HEK293 (cell line): ENCODE data around the gene PARD3B.

ENCODE experiments used
- CTCF ChIA-PET: fragments of 350-600 bp; formaldehyde crosslinking; extraction: SDS; loops from one replicate; lab custom pipeline; 2021; ENCODE audit warnings: antibody characterized with exemption; lab: Yijun Ruan, JAX
- POLR2A ChIA-PET: fragments of 300-600 bp; formaldehyde crosslinking; extraction: SDS; loops from one replicate; lab custom pipeline; 2020; ENCODE audit warnings: antibody characterized with exemption, inconsistent platforms; lab: Yijun Ruan, JAX
- H3K27ac ChIP-seq: fragments of 200-500 bp; sonication (Bioruptor generic); 2 replicates; pipeline ENCODE4 v1.5.1; 2014; ENCODE audit warnings: low read depth, low read length, control low read depth, inconsistent platforms; ENCODE audit errors: extremely low read depth
- H3K36me3 ChIP-seq, 2 experiments: fragments of 200-500 bp in 1 of 2; sonication (Bioruptor generic) in 1 of 2; 1 replicate in 1 of 2; 2 replicates in 1 of 2; pipeline ENCODE4 v1.5.1; 2014 to 2017; ENCODE audit warnings: inconsistent platforms in 2 of 2, low read length in 2 of 2; ENCODE audit not compliant: control insufficient read depth in 2 of 2, insufficient read depth in 1 of 2
- H3K4me1 ChIP-seq: fragments of 200-500 bp; sonication (Bioruptor generic); 2 replicates; pipeline ENCODE4 v1.5.1; 2014; ENCODE audit warnings: mild to moderate bottlenecking, low read length, inconsistent platforms; ENCODE audit not compliant: control insufficient read depth, insufficient read depth
- H3K4me3 ChIP-seq: 2 replicates; pipeline ENCODE4 v1.5.1; 2011; ENCODE audit warnings: low read depth, mild to moderate bottlenecking, control low read depth, low read length, moderate library complexity
- H3K9me3 ChIP-seq: fragments of 200-500 bp; sonication (Bioruptor generic); 2 replicates; pipeline ENCODE4 v1.5.1; 2014; ENCODE audit warnings: low read depth, low read length, inconsistent platforms; ENCODE audit not compliant: control insufficient read depth, insufficient read depth
- BCL11A ChIP-seq: fragments of 450-650 bp; formaldehyde crosslinking; IDR thresholded peaks from 2 replicates; pipeline ENCODE4 v1.5.1; 2016; ENCODE audit warnings: low read depth, missing biosample characterization, missing genetic modification characterization
- GLI4 ChIP-seq: fragments of 450-650 bp; formaldehyde crosslinking; IDR thresholded peaks from 2 replicates; pipeline ENCODE4 v1.5.1; 2016; ENCODE audit warnings: missing biosample characterization, missing genetic modification characterization
- KLF10 ChIP-seq: fragments of 450-650 bp; IDR thresholded peaks from 2 replicates; pipeline ENCODE4 v1.5.1; 2018; ENCODE audit warnings: missing biosample characterization, mild to moderate bottlenecking, missing genetic modification characterization
- OSR2 ChIP-seq: fragments of 450-650 bp; formaldehyde crosslinking; IDR thresholded peaks from 2 replicates; pipeline ENCODE4 v1.5.1; 2016; ENCODE audit warnings: missing biosample characterization, missing genetic modification characterization
- SP7 ChIP-seq: fragments of 450-650 bp; formaldehyde crosslinking; IDR thresholded peaks from 2 replicates; pipeline ENCODE4 v1.5.1; 2016; ENCODE audit warnings: missing biosample characterization, missing genetic modification characterization
- ZBTB20 ChIP-seq: fragments of 450-650 bp; formaldehyde crosslinking; IDR thresholded peaks from 2 replicates; pipeline ENCODE4 v1.5.1; 2016; ENCODE audit warnings: missing biosample characterization, missing genetic modification characterization
- ZBTB48 ChIP-seq: fragments of 450-650 bp; formaldehyde crosslinking; IDR thresholded peaks from 2 replicates; pipeline ENCODE4 v1.5.1; 2016; ENCODE audit warnings: missing biosample characterization, missing genetic modification characterization
- ZNF112 ChIP-seq: fragments of 450-650 bp; formaldehyde crosslinking; IDR thresholded peaks from 2 replicates; pipeline ENCODE4 v1.5.0; 2017; ENCODE audit warnings: missing biosample characterization, missing genetic modification characterization
- ZNF140 ChIP-seq: fragments of 450-650 bp; formaldehyde crosslinking; IDR thresholded peaks from 2 replicates; pipeline ENCODE4 v1.5.1; 2016; ENCODE audit warnings: missing biosample characterization, missing genetic modification characterization
- ZNF16 ChIP-seq: fragments of 450-650 bp; formaldehyde crosslinking; IDR thresholded peaks from 2 replicates; pipeline ENCODE4 v1.5.1; 2016; ENCODE audit warnings: low read depth, missing biosample characterization, missing genetic modification characterization
- ZNF202 ChIP-seq: fragments of 450-650 bp; formaldehyde crosslinking; IDR thresholded peaks from 2 replicates; pipeline ENCODE4 v1.5.1; 2016; ENCODE audit warnings: missing biosample characterization, missing genetic modification characterization, borderline replicate concordance
- ZNF292 ChIP-seq: fragments of 450-650 bp; formaldehyde crosslinking; IDR thresholded peaks from 2 replicates; pipeline ENCODE4 v1.5.1; 2016; ENCODE audit warnings: low read depth, missing biosample characterization, missing genetic modification characterization, borderline replicate concordance
- ZNF513 ChIP-seq: fragments of 450-650 bp; IDR thresholded peaks from 2 replicates; pipeline ENCODE4 v1.5.1; 2018; ENCODE audit warnings: missing biosample characterization, missing genetic modification characterization
- ZNF549 ChIP-seq: fragments of 450-650 bp; IDR thresholded peaks from 2 replicates; pipeline ENCODE4 v1.5.1; 2018; ENCODE audit warnings: missing biosample characterization, missing genetic modification characterization, mild to moderate bottlenecking, inconsistent platforms, moderate library complexity
- ZNF558 ChIP-seq: fragments of 450-650 bp; formaldehyde crosslinking; IDR thresholded peaks from 2 replicates; pipeline ENCODE4 v1.5.1; 2016; ENCODE audit warnings: missing biosample characterization, missing genetic modification characterization
- ZNF560 ChIP-seq: fragments of 450-650 bp; formaldehyde crosslinking; IDR thresholded peaks from 2 replicates; pipeline ENCODE4 v1.5.1; 2017; ENCODE audit warnings: missing biosample characterization, missing genetic modification characterization, borderline replicate concordance
- ZNF660 ChIP-seq: fragments of 450-650 bp; IDR thresholded peaks from 2 replicates; pipeline ENCODE4 v1.5.1; 2018; ENCODE audit warnings: missing biosample characterization, mild to moderate bottlenecking, missing genetic modification characterization
- ZNF747 ChIP-seq: fragments of 450-650 bp; formaldehyde crosslinking; IDR thresholded peaks from 2 replicates; pipeline ENCODE4 v1.5.1; 2016; ENCODE audit warnings: missing biosample characterization, missing genetic modification characterization
- ZNF76 ChIP-seq: fragments of 450-650 bp; formaldehyde crosslinking; IDR thresholded peaks from 2 replicates; pipeline ENCODE4; 2016; ENCODE audit warnings: low read depth, missing biosample characterization, missing genetic modification characterization, borderline replicate concordance
- ZNF776 ChIP-seq: fragments of 450-650 bp; formaldehyde crosslinking; IDR thresholded peaks from 2 replicates; pipeline ENCODE4 v1.5.0; 2017; ENCODE audit warnings: missing biosample characterization, missing genetic modification characterization, borderline replicate concordance
- ZNF785 ChIP-seq: fragments of 450-650 bp; formaldehyde crosslinking; IDR thresholded peaks from 2 replicates; pipeline ENCODE4 v1.5.1; 2016; ENCODE audit warnings: missing biosample characterization, missing genetic modification characterization
- ZNF830 ChIP-seq: fragments of 450-650 bp; IDR thresholded peaks from 2 replicates; pipeline ENCODE4 v1.5.0; 2018; ENCODE audit warnings: missing biosample characterization, missing genetic modification characterization, low read depth, mild to moderate bottlenecking, moderate library complexity
- ZSCAN23 ChIP-seq: fragments of 450-650 bp; formaldehyde crosslinking; IDR thresholded peaks from 2 replicates; pipeline ENCODE4 v1.5.1; 2016; ENCODE audit warnings: missing biosample characterization, missing genetic modification characterization
- TF ChIP-seq, protein P1 (sequence below): fragments of 450-650 bp; IDR thresholded peaks from 2 replicates; pipeline ENCODE4 v1.5.1; 2018; ENCODE audit warnings: missing biosample characterization, mild to moderate bottlenecking, missing genetic modification characterization

The PARD3B gene

DNA sequence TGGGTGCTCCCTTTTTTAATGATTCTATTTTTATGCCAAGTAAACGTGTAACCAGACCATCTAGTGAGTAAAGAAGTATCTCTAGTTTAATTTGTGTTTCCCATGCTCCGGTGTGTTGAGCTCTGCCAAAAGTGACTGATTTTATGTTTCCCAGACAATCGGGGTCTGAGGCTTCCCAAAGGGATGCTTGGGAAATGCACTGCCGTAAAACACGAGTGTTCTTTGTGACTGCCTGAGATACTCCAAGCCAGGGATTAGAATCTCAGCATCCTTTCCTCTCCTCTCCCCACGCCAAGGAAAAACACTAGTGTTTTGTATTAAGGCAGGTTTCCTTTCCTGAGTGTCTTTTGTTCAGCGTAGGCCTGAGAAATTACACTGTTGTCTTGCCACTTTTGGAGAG lies 956.6 kb downstream of the PARD3B start:
- POLR2A ChIA-PET = no interaction called here
- CTCF ChIA-PET = interaction anchor here (1.1 kb wide), 1 partner anchor 117 kb away, joined by 3 read pairs; no protein-coding TSS in a partner anchor

GRCh38 chr2:205505371-205505770 lies 960.1 kb downstream of the PARD3B start:
- ChIA-PET CTCF (no interaction called here), POLR2A (no interaction called here)
- Histone ChIP-seq H3K27ac (no peak overlapping the region), H3K4me3 (no peak overlapping the region), H3K4me1 (no peaks in the 10 kb centered on the region), H3K36me3 (no peaks in the 10 kb centered on the region), H3K9me3 (no peaks in the 10 kb centered on the region)
- no peak for TF ChIP-seq ZNF747

More for the DNA sequence above, 956.6 kb downstream of the PARD3B start:
- no peak overlapping the region for H3K27ac ChIP-seq
- H3K4me1 ChIP-seq = no peaks in the 10 kb centered on the region
- H3K4me3 ChIP-seq = no peak overlapping the region
- no peaks in the 10 kb centered on the region for H3K9me3 ChIP-seq
- TF ChIP-seq, protein P1, sequence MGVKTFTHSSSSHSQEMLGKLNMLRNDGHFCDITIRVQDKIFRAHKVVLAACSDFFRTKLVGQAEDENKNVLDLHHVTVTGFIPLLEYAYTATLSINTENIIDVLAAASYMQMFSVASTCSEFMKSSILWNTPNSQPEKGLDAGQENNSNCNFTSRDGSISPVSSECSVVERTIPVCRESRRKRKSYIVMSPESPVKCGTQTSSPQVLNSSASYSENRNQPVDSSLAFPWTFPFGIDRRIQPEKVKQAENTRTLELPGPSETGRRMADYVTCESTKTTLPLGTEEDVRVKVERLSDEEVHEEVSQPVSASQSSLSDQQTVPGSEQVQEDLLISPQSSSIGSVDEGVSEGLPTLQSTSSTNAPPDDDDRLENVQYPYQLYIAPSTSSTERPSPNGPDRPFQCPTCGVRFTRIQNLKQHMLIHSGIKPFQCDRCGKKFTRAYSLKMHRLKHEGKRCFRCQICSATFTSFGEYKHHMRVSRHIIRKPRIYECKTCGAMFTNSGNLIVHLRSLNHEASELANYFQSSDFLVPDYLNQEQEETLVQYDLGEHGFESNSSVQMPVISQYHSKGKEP (tag by site-specific recombination) = no peak
- TF ChIP-seq ZNF513 (tag by site-specific recombination) (no peak), ZBTB20 (tag by site-specific recombination) (no peak), KLF10 (tag by site-specific recombination) (no peak)
- no peaks in the 10 kb centered on the region for H3K36me3 ChIP-seq

DNA sequence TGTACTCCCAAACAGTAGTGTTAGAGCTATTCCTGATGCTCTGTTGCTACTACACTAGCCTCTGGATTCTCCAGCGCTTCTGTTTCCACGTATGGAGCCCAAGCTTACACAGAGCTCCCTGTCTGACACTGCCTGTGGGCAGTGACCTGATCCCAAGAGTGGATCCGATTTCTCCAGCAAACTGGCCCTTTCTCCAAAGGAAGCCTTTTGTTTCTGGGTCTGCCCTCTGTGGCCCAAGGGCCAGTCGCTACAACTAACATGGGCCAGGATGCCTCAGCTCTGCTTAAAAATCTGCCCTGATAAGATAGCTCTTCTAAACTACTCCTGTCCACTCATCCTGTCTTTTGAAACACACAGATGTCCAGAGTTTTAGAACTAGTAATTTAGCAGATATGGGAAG lies 964.4 kb downstream of the PARD3B start:
- H3K9me3 ChIP-seq = no peaks in the 10 kb centered on the region
- H3K4me3 ChIP-seq = no peak overlapping the region
- H3K36me3 ChIP-seq = no peaks in the 10 kb centered on the region
- TF ChIP-seq BCL11A (tag by site-specific recombination) (no peak), ZNF776 (no peak), ZNF76 (tag by site-specific recombination) (no peak), ZNF16 (tag by site-specific recombination) (no peak), ZNF660 (no peak), ZNF292 (no peak), ZSCAN23 (tag by site-specific recombination) (no peak), ZNF558 (tag by site-specific recombination) (no peak), ZNF785 (tag by site-specific recombination) (no peak), ZNF202 (tag by site-specific recombination) (no peak), ZNF549 (tag by site-specific recombination) (no peak)
- no peaks in the 10 kb centered on the region for H3K4me1 ChIP-seq
- POLR2A ChIA-PET = no interaction called here
- CTCF ChIA-PET = interaction anchor here (0.6 kb wide), 1 partner anchor 13 kb away, joined by 3 read pairs; no protein-coding TSS in a partner anchor
- no peak overlapping the region for H3K27ac ChIP-seq

GRCh38 chr2:205510345-205510744 lies 965.1 kb downstream of the PARD3B start:
- Histone ChIP-seq H3K4me3 (no peak overlapping the region), H3K27ac (no peak overlapping the region), H3K36me3 (no peaks in the 10 kb centered on the region), H3K4me1 (no peaks in the 10 kb centered on the region), H3K9me3 (no peaks in the 10 kb centered on the region)
- ChIA-PET POLR2A (no interaction called here), CTCF (interaction anchor here (0.7 kb wide), 1 partner anchor 1731 kb away, joined by 3 read pairs; no protein-coding TSS in a partner anchor)
- TF ChIP-seq ZBTB48 (tag by site-specific recombination) (no peak), ZNF830 (tag by site-specific recombination) (no peak), GLI4 (tag by site-specific recombination) (no peak), SP7 (no peak), ZNF560 (no peak), ZNF112 (tag by site-specific recombination) (no peak), ZNF660 (no peak), OSR2 (tag by site-specific recombination) (no peak), ZNF140 (tag by site-specific recombination) (no peak), ZNF292 (no peak)
